Measurements from ENCODE around the gene CNIH3. TPM values are rescaled to one million over a fixed set of nuclear protein-coding genes. Genes with fewer than 3 reads are reported as not detected.
"Not testable (repeated sequence)": the region's sequence is repeated elsewhere in the genome, so short reads cannot be mapped to it uniquely, and the experiment has no call there.

Gene CNIH3
- total RNA-seq, 2 experiments from 2014 or later: 0.82 to 1.3 TPM

DNA sequence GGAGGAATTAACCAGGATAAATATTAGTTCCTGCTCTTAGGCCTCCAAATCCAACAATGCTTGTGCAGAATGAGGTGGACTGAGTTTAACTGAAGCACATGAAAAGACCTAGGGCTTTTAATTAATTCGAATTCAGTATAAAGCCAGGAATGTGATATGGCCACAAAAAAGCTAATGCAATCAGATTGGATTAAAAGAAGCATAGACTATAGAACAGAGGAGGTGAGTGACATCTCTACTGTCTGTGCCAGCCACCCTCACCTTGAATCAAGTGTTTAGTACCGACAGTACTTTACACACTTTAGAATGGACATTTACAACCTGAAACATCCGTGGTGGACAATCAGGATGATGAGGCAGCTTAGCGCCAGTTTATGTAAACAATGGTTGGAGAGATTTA lies 62.1 kb downstream of the CNIH3 start:
- POLR2A ChIA-PET: interaction anchor here (0.5 kb wide), 1 partner anchor 1378 kb away, joined by 6 read pairs; no protein-coding TSS in a partner anchor
- CTCF ChIA-PET: no interaction called here

DNA sequence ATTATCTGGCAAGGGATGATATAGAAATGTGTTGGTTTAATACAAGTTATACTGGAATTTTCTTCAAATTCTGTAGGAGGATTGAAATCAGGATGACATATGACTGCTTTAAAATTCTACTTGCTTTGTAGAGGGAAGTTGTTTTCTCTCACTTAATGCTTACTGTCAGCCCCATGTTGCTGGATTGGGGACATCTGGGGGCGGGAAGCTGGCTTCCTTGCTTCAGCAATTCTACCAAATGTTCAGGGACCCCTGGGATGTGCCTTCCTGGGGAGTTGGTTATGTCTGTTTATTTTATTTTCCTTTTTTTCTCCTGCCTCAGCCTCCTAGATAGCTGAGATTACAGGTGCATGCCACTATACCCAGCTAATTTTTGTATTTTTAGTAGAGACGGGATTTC lies 63.5 kb downstream of the CNIH3 start:
- ChIA-PET CTCF (no interaction called here), POLR2A (no interaction called here)

DNA sequence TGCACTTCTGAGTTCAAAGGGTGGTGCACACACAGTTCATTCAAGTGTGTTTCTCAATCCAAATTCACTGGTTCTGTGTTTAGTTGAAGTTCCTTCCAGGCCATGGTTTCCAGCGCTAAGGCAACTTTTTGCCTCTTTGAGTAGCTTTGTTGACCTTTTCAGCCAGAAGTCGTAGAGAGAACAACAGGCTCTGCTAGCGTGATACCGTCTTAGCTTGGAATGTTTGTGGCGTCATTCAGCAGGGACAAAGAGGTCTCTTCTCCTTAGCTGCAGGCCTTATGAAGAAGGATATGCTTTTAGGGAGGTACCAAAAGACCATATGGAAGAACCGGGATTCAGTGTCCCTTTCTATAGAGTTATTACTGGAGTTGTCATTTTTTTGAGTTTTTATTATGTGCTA lies 65.7 kb downstream of the CNIH3 start:
- CTCF ChIA-PET: no interaction called here
- POLR2A ChIA-PET: no interaction called here

DNA sequence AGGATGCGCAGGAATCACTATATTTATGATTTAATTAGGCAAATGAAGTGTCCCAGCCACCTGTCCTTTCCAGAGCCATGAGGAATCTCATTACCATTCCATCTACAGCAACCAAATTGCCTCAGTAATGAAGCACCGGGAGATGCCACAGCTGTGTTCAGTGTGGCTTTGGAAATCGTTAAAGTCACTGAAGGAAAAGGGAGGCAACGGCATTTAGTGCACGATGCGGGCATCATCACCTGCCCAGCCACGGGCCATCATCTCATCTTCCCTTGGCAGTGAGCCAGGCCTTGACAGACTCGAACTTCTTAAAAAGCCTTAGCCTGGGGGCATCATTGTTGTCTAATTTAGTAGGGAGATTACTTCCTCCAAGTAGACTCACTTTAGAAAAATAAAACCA lies 67.8 kb downstream of the CNIH3 start:
- POLR2A ChIA-PET: no interaction called here

DNA sequence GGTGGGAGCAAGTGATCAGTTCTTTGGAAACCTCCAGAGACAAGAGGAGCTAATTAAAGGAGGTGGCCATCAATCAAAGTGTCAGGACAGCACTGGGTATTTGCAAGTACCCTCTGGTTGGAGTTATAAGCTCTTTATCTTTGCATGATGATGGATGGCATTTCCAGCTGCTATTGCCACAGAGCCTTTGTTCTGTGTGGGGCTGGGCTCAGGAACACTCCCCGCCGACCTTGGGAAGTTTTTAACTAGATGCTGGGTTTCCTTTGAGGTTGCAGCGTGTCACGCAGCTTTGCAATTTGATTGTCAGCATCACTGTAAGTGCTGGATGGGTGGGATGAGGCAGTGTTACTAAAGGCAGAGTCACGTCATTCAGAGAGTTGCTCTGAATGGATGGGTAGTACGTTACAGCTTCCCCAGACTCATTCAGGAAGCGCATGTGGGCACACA lies 68.9 kb downstream of the CNIH3 start:
- ChIA-PET POLR2A (no interaction called here), CTCF (no interaction called here)

More for the DNA sequence above, 67.8 kb downstream of the CNIH3 start:
- CTCF ChIA-PET: no interaction called here

DNA sequence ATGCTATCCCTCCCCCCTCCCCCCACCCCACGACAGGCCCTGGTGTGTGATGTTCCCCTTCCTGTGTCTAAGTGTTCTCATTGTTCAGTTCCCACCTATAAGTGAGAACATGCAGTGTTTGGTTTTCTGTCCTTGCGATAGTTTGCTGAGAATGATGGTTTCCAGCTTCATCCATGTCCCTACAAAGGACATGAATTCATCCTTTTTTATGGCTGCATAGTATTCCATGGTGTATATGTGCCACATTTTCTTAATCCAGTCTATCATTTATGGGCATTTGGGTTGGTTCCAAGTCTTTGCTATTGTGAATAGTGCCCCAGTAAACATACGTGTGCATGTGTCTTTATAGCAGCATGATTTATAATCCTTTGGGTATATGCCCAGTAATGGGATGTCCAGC lies 70.0 kb downstream of the CNIH3 start:
- POLR2A ChIA-PET, CTCF ChIA-PET: not testable (repeated sequence)

DNA sequence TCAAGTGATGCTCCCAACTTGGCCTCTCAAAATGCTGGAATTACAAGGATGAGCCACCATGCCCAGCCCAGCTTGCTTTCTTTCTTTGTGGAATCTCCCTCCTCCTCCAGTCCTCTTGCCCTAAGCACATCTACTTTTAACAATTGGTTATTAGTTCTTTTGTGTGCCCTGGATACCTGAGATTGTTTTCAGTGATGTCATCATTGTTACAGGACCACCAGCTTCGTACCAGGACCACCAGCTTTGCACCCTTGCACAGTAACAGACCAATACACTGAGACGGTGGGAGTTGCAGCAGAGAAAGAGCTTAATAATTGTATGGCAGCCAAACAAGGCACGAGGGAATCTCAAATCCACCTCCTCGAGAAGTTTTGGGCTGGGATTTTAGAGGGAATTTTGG lies 71.3 kb downstream of the CNIH3 start:
- ChIA-PET POLR2A (no interaction called here), CTCF (no interaction called here)

DNA sequence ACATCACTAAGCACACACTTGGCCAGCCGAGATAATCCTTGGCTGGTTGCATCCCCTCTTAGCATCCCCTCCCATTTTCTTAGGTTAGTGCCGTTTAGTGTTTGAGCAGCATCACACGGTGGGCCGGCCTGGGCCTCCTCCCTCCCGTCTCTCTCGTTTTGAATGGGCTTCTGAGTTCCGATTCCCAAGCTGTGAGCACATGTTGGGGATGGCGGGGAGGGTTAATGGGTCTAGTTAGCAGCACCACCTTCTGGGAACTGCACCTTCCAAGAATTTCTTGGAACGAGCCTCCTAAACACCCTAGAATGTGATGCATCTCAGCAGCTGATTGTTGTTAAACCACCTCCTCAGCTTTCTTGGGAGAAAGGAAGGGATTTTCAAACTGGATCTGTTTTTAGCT lies 73.3 kb downstream of the CNIH3 start:
- CTCF ChIA-PET: no interaction called here
- POLR2A ChIA-PET: no interaction called here

DNA sequence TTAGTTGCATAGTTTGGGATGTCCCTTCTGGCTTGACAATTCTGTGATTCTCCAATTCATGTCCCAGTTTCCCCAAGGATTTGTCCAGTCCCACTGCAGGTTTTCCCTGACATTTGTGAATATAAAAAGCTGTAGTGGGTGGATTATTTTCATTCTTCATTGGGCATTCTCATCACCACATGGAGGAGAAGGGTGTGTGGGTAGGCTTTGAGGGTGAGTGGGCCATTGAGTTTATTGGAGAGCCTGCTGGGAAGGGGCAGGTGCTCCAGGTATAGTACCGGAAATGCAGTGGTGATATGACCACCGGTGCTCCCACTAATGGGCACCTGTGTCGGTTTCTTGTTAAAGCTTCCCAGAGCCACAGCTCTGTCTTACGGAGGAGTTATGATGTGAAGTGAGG lies 74.5 kb downstream of the CNIH3 start:
- ChIA-PET POLR2A (no interaction called here), CTCF (no interaction called here)

DNA sequence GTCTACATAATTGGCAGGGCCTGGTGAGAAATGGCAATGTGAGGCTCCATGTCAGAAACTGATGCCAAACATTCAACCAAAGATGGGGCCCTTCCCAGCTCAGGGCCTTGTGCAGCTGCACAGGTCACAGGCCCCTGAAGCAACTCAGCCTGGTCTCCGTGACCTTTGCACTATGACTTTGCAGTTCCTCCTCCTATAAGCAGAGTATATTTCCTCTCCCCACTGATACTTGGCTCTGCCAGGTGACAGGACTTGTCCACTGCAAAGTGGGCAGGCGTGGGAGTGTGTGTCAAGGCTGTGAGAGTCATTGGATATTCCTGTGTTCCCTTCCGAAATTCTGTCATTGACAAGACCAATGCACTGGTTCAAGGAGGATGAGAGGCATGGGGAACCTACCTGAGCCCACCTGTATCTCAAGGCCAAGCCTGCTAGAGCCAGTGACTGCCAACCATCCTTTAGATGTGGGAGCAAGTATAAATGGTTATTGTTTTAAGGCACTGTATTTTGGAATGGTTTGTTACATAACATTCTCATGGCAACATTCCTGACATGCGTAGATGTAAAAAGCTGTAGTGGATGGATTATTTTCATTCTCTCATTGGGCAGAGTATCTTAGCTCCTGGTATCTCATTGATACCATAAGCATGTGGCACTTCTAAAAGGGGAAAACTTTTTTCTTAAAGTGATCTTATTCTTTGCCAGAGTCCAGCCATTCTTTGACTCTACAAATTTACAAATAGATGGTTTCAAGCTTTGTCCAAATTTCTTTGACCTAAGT lies 75.2 kb downstream of the CNIH3 start:
- ChIA-PET POLR2A (no interaction called here), CTCF (no interaction called here)

DNA sequence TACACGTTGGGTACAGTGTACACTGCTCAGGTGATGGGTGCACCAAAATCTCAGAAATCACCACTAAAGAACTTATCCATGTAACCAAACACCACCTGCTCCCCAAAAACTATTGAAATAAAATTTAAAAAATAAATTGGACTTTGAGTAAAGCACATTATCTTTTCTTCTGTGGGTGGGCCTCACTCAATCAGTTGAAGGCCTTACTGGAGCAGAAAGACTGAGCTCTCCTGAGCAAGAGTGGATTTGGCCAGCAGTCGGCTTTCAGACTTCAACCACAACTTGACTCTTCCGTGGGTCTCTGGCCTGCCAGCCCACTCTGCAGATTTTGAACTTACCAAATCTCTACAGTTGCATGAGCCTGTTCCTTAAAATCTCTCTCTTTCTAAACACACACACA lies 78.9 kb downstream of the CNIH3 start:
- ChIA-PET POLR2A (no interaction called here), CTCF (no interaction called here)

DNA sequence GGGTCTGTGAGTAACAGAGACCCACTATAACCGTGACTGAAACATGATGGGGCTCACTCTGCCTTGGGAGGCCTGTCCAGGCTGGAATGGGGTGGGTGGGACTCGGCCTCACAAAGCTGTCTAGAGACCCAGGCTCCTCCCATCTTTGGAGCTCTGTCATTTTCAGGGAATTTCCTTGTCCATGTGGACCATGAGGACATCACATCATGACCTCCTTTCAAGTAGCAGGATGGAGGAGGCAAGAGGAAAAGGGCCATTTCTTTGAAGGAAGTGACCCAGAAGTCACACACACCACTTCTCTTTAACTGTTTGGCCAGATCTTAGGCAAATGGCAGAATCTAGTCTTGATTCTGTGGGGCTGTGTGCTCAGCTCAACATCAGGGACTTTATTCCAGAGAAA lies 79.9 kb downstream of the CNIH3 start:
- CTCF ChIA-PET: no interaction called here
- POLR2A ChIA-PET: no interaction called here

DNA sequence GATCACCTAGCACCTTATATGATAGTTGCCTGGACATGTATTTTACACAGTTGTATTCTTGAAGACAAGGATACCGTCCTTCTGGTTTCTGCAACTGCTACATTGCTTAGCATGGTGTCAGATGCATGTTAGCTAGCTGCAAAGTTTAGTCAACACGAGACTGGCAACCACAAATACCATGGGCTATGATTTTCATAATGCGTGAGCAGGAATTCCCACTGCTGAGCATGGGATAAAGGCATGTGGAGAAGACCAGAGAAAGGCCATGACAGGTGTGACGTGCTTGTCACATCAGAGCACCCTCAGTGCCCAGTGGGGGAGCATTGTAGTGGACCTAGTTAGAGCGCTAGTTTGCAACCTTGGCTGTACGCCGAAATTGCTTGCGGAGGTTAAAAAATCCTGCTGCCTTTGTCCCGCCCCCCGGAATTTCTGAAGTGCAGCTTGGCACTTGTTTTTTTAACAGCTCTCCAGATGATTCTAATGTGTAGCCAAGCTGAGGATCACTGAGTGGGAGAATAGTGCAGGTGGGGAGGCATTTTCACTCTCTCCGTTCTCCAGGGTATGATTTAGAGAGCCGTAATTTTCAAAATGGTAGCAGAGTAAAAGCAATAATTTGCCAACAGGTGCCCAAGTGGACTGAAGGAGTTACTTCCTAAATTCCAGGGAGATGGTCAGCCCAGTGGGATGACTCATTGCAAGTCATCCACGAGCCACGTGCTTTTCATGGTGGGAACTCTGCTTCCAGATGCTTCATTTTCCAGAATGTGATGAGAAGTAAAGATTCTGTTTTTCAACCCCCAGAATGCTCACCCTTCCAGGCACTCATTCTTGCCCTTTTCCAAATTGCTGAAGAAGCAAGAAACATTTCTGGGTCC lies 81.0 kb downstream of the CNIH3 start:
- CTCF ChIA-PET: no interaction called here
- POLR2A ChIA-PET: interaction anchor here (0.5 kb wide), 1 partner anchor 30 kb away, joined by 3 read pairs; no protein-coding TSS in a partner anchor

DNA sequence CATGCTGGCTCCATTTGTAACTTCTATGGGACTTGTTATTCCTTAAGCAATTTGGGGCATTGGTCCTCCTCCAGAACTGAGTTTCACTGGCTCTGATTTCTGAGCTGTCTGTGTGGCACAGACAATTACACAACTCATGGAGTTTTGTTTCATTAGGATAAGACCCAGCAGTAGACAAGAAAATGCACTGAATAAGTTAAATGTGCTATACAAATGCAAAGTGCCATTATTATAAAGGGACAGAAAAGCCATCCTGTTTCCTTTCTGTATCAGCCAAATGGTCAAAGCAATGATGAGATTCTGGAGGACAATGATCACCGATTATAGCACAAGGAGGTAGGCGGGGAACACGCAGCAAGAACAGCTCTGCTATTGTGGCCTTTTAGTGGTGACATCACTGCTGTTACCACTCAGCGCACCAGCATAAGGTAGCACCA lies 81.9 kb downstream of the CNIH3 start:
- CTCF ChIA-PET: no interaction called here

DNA sequence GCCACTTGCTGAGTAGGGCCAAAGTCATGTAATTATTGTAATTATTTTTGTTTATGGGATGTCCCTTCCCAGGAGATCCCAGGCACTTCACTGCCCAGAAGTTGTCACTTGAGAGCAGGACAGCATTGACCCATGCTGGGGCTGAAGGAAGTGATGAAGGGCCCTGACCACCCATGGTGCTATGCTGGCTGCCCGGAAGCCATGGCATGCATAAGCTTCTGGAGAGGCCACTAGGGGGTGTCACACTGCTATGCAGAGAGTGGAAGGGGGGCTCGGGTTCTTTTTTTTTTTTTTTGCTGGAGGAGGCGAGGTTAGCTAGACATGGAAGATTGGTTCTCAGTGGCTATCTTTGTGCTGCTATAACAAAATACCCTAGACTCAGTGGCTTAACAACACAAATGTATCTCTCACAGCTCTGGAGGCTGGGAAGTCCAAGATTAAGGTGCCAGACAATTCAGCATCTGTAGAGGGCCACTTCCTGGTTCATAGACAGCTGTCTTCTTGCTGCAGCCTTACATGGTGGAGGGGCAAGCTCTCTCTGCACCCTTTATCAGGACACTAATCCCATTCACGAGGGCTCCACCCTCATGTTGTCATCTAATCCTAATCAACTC lies 84.9 kb downstream of the CNIH3 start:
- POLR2A ChIA-PET: no interaction called here
- CTCF ChIA-PET: interaction anchor here (1.5 kb wide), 1 partner anchor 150 kb away, joined by 5 read pairs; no protein-coding TSS in a partner anchor

More for the DNA sequence above, 81.9 kb downstream of the CNIH3 start:
- POLR2A ChIA-PET: no interaction called here

DNA sequence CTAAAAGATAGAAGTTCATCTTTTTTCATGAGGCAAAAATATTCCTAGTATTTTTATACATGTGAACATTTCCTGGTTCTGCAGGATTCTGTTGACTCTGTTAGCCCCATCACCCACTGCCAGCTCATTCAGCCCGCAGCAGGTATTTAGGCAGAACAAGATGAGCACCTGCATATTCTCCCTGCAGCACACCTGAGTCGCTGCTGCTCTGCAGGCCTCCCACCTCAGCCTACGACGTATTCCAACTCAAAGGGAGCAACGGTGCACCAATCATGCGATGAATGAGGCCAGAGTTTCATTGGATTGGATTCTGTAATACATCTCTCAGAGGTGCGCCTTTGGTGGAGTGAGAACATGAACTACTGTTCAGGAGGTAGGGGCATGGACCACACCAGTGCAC lies 87.6 kb downstream of the CNIH3 start:
- ChIA-PET POLR2A (no interaction called here), CTCF (no interaction called here)

DNA sequence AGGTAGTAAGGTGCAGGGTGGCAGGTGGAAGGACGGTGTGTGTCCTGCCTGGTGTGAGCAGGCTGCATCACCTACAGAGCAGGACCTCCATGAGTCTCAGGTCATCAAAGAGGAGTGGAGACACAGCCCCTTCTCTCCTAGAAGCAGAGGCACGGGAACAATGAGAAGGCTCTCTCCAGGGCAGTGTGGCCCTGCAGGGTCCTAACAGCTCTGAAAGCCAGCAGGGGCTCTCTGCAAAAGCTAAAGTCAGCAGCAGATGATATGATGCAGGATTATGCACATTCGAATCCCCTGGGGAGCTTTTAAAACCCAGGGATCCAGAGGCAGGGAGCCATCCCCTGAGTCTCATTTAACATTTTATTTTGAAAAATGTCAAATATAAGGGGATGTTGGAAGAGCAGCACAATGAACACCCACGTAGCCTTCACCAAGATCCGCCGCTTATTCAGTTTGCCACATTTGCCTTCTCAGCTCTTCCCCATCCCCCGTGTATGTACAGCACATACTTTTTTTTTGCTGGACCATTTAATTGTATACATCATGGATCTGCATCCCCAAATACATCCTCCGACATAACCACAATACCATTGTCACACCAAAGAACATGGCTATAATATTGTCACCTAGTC lies 88.1 kb downstream of the CNIH3 start:
- ChIA-PET POLR2A (no interaction called here), CTCF (no interaction called here)

DNA sequence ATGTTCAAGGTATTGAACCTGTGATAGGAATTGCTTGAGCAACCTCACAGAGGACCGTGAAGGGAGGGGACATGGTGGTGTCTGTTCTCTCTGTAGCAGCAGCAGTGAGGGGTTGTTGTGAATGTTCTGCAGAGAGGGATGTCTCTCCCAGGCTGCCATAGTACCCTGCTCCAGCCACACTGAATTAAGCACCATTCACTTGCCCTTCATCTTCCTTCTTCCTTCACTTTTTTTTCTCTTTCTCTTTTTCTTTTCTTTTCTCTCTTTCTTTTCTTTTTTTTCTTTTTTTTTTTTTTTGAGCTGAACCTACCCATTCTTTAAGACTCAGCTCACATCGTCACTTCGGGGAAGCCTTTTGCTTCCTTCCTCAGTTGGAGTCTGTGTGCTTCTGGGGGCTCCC lies 89.5 kb downstream of the CNIH3 start:
- CTCF ChIA-PET: no interaction called here
- POLR2A ChIA-PET: no interaction called here

DNA sequence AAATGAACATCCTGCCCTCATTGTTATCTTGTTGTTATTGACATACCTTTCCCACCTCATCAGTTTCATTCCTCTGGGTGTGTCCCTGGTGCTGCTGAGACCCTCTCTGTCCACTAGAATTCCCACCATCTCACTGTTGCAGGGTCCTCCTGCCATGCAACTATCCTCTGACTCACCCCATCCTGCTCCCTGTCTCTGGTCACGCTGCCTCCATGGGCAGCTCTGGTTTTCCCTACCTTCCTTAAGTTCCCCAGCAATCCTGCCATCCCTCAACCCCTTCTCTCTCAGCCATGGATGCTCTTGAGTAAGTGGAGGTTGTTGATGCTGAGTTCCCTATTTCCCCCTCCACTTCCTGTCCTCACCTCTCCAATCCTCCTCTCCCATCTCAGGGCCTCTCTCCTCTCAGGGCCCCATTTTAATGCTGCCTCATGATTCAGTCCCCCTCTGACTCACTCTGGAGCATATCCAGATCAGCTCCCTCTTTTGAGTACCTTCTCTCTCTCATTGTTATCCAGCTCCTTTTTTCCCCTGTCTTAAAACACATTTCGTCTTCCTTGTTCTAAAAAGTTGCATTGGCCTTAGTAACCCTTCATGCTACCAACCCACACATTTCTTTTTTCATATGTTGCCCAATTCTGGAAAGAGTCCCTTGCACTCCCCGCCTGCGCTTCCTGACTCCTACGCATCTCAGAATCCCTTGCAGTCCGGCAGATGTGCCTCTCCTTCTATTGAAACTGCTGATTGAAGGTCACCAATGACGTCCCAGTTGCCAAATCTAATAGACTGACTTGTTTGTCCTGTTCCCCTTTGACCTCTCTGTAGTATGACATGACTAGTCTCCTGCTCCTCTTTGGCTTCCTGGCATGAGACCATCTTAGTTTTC lies 92.0 kb downstream of the CNIH3 start:
- POLR2A ChIA-PET: no interaction called here
- CTCF ChIA-PET: no interaction called here

DNA sequence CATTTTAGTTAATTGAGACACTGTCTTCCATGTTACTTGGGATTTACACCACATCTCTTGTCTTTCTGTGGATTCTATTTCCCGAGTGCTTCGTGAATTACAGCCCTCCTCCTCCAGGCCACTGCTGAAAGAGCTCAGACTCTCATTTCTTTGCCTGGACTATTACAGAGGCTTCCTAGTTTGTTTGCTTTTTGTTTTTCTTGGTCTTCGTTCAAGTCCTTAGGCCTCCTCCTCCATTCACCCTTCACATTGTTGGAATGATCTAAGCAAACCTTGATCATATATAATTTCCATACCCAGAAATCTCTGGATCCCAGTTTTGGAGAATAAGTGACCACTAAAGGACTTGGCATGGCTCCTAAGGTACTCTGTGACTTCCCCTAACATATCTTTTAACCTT lies 94.1 kb downstream of the CNIH3 start:
- ChIA-PET CTCF (no interaction called here), POLR2A (no interaction called here)
